ENCODE results near the gene AVL9.

- TF ChIP-seq CTCF (conservative IDR thresholded peaks at IDR 0.05; ENCODE audit: low read depth in 2 of 2) (no peak), EZH2 (IDR thresholded peaks at IDR 0.05; ENCODE audit: low read depth, unreplicated experiment) (no peak), POLR2AphosphoS5 (IDR thresholded peaks at IDR 0.05; ENCODE audit: low read depth) (no peak), EZH2phosphoT487 (IDR thresholded peaks at IDR 0.05; ENCODE audit: unreplicated experiment) (no peak), REST (IDR thresholded peaks at IDR 0.05; ENCODE audit: unreplicated experiment) (no peak), ZNF331 (CRISPR knock-in tag; IDR thresholded peaks at IDR 0.05; ENCODE audit: low read depth) (no peak), JUNB (IDR thresholded peaks at IDR 0.05; ENCODE audit: unreplicated experiment) (no peak), STAT1 (IDR thresholded peaks at IDR 0.05; ENCODE audit: unreplicated experiment) (no peak), CREB1 (CRISPR knock-in tag; IDR thresholded peaks at IDR 0.05; ENCODE audit: low read depth) (no peak), ZNF462 (CRISPR knock-in tag; IDR thresholded peaks at IDR 0.05) (no peak)
These were observed 84.5 kb downstream of the AVL9 start for GRCh38 chr7:32579776-32580175.
